Measurements from ENCODE around the gene ROBO1. TPM values are rescaled to one million over a fixed set of nuclear protein-coding genes. Genes with fewer than 3 reads are reported as not detected.

ROBO1 gene
- total RNA-seq, 1 donor from 2014 or later: 66.5 TPM

DNA sequence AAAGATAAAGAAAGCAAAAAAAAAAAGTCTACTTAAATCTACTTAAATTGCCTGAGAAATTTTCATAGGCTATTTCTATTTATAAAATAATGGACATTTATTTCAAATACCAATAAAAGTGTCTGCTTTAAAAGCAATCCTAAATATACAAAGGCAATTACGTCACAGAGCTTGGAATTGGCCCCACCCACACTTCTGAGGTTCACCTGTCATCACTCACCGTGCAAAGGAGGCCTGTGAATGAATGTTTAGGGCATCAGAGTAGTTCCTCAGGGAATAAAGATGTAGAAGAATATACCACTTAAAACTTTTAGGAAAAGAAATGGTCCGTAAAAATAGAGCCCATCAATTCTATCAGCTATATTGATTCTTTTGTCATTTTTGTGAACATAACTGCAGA lies 621.8 kb downstream of the ROBO1 start:
- H3K4me3 ChIP-seq: no peak overlapping the region
- DNase-seq (ENCODE audit: extremely low spot score in 2 of 2): no peak
- TF ChIP-seq POLR2AphosphoS5 (IDR thresholded peaks at IDR 0.05; ENCODE audit: insufficient read depth in 1 of 2, low read depth in 1 of 2) (no peak), POLR2A (IDR thresholded peaks at IDR 0.05) (no peak)
- TF ChIP-seq, protein P1, sequence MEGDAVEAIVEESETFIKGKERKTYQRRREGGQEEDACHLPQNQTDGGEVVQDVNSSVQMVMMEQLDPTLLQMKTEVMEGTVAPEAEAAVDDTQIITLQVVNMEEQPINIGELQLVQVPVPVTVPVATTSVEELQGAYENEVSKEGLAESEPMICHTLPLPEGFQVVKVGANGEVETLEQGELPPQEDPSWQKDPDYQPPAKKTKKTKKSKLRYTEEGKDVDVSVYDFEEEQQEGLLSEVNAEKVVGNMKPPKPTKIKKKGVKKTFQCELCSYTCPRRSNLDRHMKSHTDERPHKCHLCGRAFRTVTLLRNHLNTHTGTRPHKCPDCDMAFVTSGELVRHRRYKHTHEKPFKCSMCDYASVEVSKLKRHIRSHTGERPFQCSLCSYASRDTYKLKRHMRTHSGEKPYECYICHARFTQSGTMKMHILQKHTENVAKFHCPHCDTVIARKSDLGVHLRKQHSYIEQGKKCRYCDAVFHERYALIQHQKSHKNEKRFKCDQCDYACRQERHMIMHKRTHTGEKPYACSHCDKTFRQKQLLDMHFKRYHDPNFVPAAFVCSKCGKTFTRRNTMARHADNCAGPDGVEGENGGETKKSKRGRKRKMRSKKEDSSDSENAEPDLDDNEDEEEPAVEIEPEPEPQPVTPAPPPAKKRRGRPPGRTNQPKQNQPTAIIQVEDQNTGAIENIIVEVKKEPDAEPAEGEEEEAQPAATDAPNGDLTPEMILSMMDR (IDR thresholded peaks at IDR 0.05): no peak
- no peaks in the 10 kb centered on the region for H3K9me3 ChIP-seq
- intact Hi-C loops (cut with DNase I): no loop called here
- no peaks in the 10 kb centered on the region for H3K4me1 ChIP-seq
- no peaks in the 10 kb centered on the region for H3K27me3 ChIP-seq
- H3K27ac ChIP-seq: no peak overlapping the region
- no peaks in the 10 kb centered on the region for H3K36me3 ChIP-seq

DNA sequence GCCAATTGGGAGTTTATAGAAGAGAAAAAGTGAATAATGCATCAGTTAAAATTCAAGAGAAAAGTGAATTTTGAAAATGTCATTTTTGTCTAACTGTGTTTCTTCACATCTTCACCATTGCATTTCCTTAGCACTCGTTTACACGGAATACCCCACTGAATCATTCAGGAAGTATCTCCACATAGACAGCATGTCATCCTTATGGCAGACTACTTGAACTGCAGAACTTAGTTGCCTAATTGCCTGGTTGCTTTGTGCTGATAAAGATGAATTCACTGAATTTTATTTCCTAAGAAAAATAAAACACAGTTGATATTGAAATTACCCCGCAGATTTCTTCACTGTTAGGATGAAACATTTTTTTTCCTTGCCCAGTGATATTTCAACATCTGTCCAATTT lies 627.1 kb downstream of the ROBO1 start:
- Histone ChIP-seq H3K4me1 (no peaks in the 10 kb centered on the region), H3K27me3 (no peaks in the 10 kb centered on the region), H3K27ac (no peak overlapping the region), H3K4me3 (no peak overlapping the region), H3K36me3 (no peaks in the 10 kb centered on the region), H3K9me3 (no peaks in the 10 kb centered on the region)
- no peak for DNase-seq (ENCODE audit: extremely low spot score in 2 of 2)
- intact Hi-C loops (cut with DNase I): no loop called here
- TF ChIP-seq, protein P1 (IDR thresholded peaks at IDR 0.05): no peak
- TF ChIP-seq POLR2A (IDR thresholded peaks at IDR 0.05) (no peak), POLR2AphosphoS5 (IDR thresholded peaks at IDR 0.05; ENCODE audit: insufficient read depth in 1 of 2, low read depth in 1 of 2) (no peak)

DNA sequence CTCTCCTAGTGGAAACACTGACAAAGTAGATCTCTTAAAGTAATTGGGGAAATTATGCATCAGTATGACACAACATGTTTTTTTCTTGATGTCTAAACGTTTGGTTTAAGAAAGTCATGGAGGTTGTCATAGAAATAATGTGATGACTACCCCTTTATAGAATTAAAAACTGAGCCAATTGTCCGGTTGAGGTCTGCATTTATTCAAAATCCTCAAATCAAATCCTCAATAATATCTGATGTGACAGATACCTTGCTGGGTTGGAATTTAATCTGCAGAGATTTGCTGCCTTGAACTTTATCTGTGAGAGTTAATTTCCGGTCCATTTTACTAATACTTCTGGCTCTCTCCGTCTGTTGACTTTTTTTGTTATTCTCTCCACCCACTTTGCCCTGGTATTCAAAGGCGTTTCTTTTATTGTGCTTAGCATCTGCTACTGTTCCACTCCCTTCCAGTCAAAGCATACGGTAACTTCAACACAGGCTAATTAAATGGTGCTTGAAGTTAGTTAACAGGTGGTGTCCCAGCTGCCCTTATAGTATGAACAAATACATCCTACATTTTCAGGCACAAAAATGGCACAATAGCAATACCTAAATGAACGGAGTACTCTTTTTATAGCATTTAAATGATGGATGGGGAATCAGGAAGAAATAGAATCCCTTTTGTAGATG lies 628.3 kb downstream of the ROBO1 start:
- H3K4me3 ChIP-seq: no peak overlapping the region
- no peaks in the 10 kb centered on the region for H3K9me3 ChIP-seq
- no peaks in the 10 kb centered on the region for H3K4me1 ChIP-seq
- H3K27me3 ChIP-seq: no peaks in the 10 kb centered on the region
- intact Hi-C loops (cut with DNase I): no loop called here
- TF ChIP-seq POLR2AphosphoS5 (IDR thresholded peaks at IDR 0.05; ENCODE audit: insufficient read depth in 1 of 2, low read depth in 1 of 2) (no peak), POLR2A (IDR thresholded peaks at IDR 0.05) (no peak)
- TF ChIP-seq, protein P1 (IDR thresholded peaks at IDR 0.05): no peak
- H3K36me3 ChIP-seq: no peaks in the 10 kb centered on the region
- no peak overlapping the region for H3K27ac ChIP-seq
- DNase-seq (ENCODE audit: extremely low spot score in 2 of 2): no peak

DNA sequence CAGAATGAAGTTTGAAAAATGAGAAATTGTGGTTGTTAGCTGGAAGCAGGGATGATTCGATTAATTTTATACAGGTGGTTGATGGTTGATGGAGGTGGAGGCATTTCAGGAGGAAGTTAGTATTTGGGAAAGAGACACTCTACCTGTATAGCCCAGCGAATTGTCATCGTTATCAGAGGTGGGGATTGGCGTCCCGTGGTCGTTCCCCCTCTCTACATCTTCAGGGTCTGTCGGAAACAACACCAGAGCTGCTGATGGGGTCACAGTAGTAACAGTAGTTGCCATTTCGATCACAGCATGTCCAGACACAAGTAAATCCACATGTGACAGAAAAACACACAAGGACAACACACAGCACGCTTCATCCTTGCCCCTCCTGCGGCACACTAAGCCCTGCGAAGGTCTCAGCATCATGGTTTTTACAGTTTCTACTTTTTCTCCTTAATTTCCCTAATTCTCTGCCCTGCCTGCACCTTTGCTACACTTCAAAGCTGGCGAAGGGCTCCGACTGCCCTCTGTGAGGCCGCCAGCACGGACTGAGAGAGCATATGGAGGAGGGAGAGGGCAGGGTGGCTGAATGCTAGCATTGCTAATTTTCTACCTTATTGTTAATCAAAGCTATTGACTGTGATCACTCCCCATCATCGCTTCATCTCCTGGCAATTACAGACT lies 642.3 kb downstream of the ROBO1 start:
- no peak overlapping the region for H3K4me3 ChIP-seq
- H3K27me3 ChIP-seq: no peaks in the 10 kb centered on the region
- H3K4me1 ChIP-seq: no peaks in the 10 kb centered on the region
- no peak for DNase-seq (ENCODE audit: extremely low spot score in 2 of 2)
- intact Hi-C loops (cut with DNase I): no loop called here
- H3K9me3 ChIP-seq: no peaks in the 10 kb centered on the region
- H3K27ac ChIP-seq: no peak overlapping the region
- no peak for TF ChIP-seq POLR2AphosphoS5 (IDR thresholded peaks at IDR 0.05; ENCODE audit: insufficient read depth in 1 of 2, low read depth in 1 of 2)
- H3K36me3 ChIP-seq: no peaks in the 10 kb centered on the region

DNA sequence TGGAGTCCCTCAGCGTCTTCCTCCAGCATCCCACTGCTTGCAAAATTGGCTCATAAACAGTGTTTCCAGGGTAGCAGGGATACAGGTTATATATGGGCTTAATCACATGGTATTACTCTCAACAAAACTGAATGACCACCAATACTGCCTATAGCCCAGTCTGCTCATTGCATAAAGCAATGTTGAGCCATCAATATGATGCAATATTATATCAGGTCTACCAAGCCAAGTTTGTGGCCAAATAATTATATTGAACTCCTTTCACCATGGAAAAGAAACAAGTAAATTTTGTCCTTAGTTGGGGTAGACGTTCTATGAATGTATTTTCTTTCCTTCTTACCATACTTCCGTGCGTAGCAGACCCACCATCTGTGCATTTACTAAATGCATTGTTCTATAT lies 652.3 kb downstream of the ROBO1 start:
- intact Hi-C loops (cut with DNase I): no loop called here
- Histone ChIP-seq H3K9me3 (no peaks in the 10 kb centered on the region), H3K4me3 (no peak overlapping the region), H3K4me1 (no peaks in the 10 kb centered on the region), H3K27me3 (no peaks in the 10 kb centered on the region), H3K27ac (no peak overlapping the region), H3K36me3 (no peaks in the 10 kb centered on the region)
- DNase-seq (ENCODE audit: extremely low spot score in 2 of 2): no peak
- no peak for TF ChIP-seq POLR2AphosphoS5 (IDR thresholded peaks at IDR 0.05; ENCODE audit: insufficient read depth in 1 of 2, low read depth in 1 of 2)
- TF ChIP-seq, protein P1 (IDR thresholded peaks at IDR 0.05): no peak

All from vagina (tissue), 2 donors.